CD4-positive, alpha-beta T cell (primary cell): Measurements from ENCODE around the gene TNS1. TPM values are rescaled to one million over a fixed set of nuclear protein-coding genes. Genes with fewer than 3 reads are reported as not detected.

ENCODE experiments used
- ATAC-seq: fragments of 200-7000 bp; cut with Tn5 transposase; one replicate; pipeline ENCODE4 v1.10.0; 2022; ENCODE audit warnings: mild to moderate bottlenecking; ENCODE audit not compliant: poor library complexity
- CTCF ChIA-PET: fragments of 350-600 bp; sonication (Branson Sonifier 250); formaldehyde crosslinking; loops from one replicate; lab custom pipeline; 2021; ENCODE audit warnings: antibody characterized with exemption, inconsistent platforms; lab: Charles Lee
- POLR2A ChIA-PET: fragments of 350-600 bp; sonication (Branson Sonifier 250); formaldehyde crosslinking; loops from one replicate; lab custom pipeline; 2021; ENCODE audit warnings: antibody characterized with exemption, inconsistent platforms; lab: Charles Lee
- DNase-seq, 14 experiments: peaks; one replicate each; pipeline ENCODE4 v3.0.0-alpha.2; 2013 to 2020; ENCODE audit warnings: mixed read lengths in 2 of 14
- H3K27ac ChIP-seq, 2 donors: one replicate each; pipeline versions ENCODE4 v1.5.1 to v1.7.0; 2013; ENCODE audit warnings: low read length in 2 of 2, low read depth in 1 of 2, mild to moderate bottlenecking in 1 of 2
- H3K27me3 ChIP-seq, 2 experiments: 1 replicate in 1 of 2; 2 replicates in 1 of 2; pipeline versions ENCODE4 v1.6.1 to v1.7.0; 2013; ENCODE audit warnings: low read length in 2 of 2, control low read depth in 1 of 2, mild to moderate bottlenecking in 1 of 2, moderate library complexity in 1 of 2; ENCODE audit not compliant: insufficient read depth in 2 of 2, control insufficient read depth in 1 of 2
- H3K36me3 ChIP-seq: one replicate; pipeline ENCODE4 v1.6.1; 2013; ENCODE audit warnings: low read length, control low read depth; ENCODE audit not compliant: insufficient read depth
- H3K4me1 ChIP-seq: one replicate; pipeline ENCODE4 v1.6.1; 2013; ENCODE audit warnings: low read length, control low read depth; ENCODE audit not compliant: insufficient read depth
- H3K4me3 ChIP-seq: one replicate; pipeline ENCODE4 v1.5.1; 2013; ENCODE audit warnings: mild to moderate bottlenecking, low read length, moderate library complexity
- H3K9me3 ChIP-seq, 2 experiments: 1 replicate in 1 of 2; 2 replicates in 1 of 2; pipeline versions ENCODE4 v1.6.1 to v1.7.0; 2013; ENCODE audit warnings: low read length in 2 of 2, mild to moderate bottlenecking in 2 of 2, control low read depth in 1 of 2, moderate library complexity in 1 of 2; ENCODE audit not compliant: control insufficient read depth in 1 of 2, insufficient read depth in 1 of 2
- H3K27ac Mint-ChIP-seq: one replicate; pipeline ENCODE4 v1.8.0; 2020; ENCODE audit warnings: mixed read lengths
- H3K27me3 Mint-ChIP-seq: one replicate; pipeline ENCODE4 v1.8.0; 2021; ENCODE audit warnings: mixed read lengths
- H3K36me3 Mint-ChIP-seq: one replicate; pipeline ENCODE4 v1.8.0; 2021; ENCODE audit warnings: low read depth, mixed read lengths
- H3K4me1 Mint-ChIP-seq: one replicate; pipeline ENCODE4 v1.8.0; 2021; ENCODE audit warnings: low read depth, mixed read lengths
- H3K4me3 Mint-ChIP-seq: one replicate; pipeline ENCODE4 v1.8.0; 2020; ENCODE audit warnings: mild to moderate bottlenecking, mixed read lengths
- H3K9me3 Mint-ChIP-seq: one replicate; pipeline ENCODE4 v1.8.0; 2020; ENCODE audit warnings: mixed read lengths
- CTCF ChIP-seq: fragments of 200-600 bp; IDR thresholded peaks from one replicate; pipeline ENCODE4 v1.8.0; 2022; ENCODE audit warnings: antibody characterized with exemption, mild to moderate bottlenecking
- intact Hi-C, 2 experiments: fragments of 100-400 bp; cut with DNase I in 1 of 2; cut with micrococcal nuclease in 1 of 2; formaldehyde crosslinking; loops; one replicate each; pipeline versions ENCODE4 v1.15.1 to v1.9.0; 2023 to 2025; cut with DNase I, micrococcal nuclease
- total RNA-seq, 174 experiments: library from RNA in 2 of 174; stranded (reverse) in 2 of 174; gene quantifications; one replicate each; pipeline ENCODE4 v1.2.3 and lab custom pipeline; 2021 to 2026

The TNS1 gene
- total RNA-seq, 2 experiments from 2014 or later, result 0.25 to 0.34 TPM

- H3K27ac Mint-ChIP-seq, result no peak overlapping the region
- no peak overlapping the region for H3K4me3 ChIP-seq
Observed at GRCh38 chr2:217911283-217912097, 91.3 kb downstream of the TNS1 start.

GRCh38 chr2:217910875-217911212 lies 92.0 kb downstream of the TNS1 start:
- TF ChIP-seq CTCF, result no peak
- Histone ChIP-seq H3K27me3 (peaks cover 0 to 8% of the 10 kb centered on the region in 2 experiments), H3K27ac (no peak overlapping the region), H3K4me3 (no peak overlapping the region), H3K9me3 (peaks cover 0 to 4% of the 10 kb centered on the region in 2 experiments), H3K4me1 (no peaks in the 10 kb centered on the region), H3K36me3 (no peaks in the 10 kb centered on the region)
- H3K4me1 Mint-ChIP-seq, result no peaks in the 10 kb centered on the region
- H3K4me3 Mint-ChIP-seq, result no peak overlapping the region
- intact Hi-C loops, result no loop called here
- ATAC-seq (no peak), DNase-seq (no peak)
- no peaks in the 10 kb centered on the region for H3K9me3 Mint-ChIP-seq
- ChIA-PET CTCF (no interaction called here), POLR2A (no interaction called here)
- H3K36me3 Mint-ChIP-seq, result no peaks in the 10 kb centered on the region
- H3K27ac Mint-ChIP-seq, result no peak overlapping the region
- H3K27me3 Mint-ChIP-seq, result peaks cover 29% of the 10 kb centered on the region

More at GRCh38 chr2:217911283-217912097, 91.3 kb downstream of the TNS1 start:
- H3K9me3 Mint-ChIP-seq, result no peaks in the 10 kb centered on the region
- DNase-seq, result no peak
- H3K4me1 Mint-ChIP-seq, result no peaks in the 10 kb centered on the region
- peaks cover 23% of the 10 kb centered on the region for H3K27me3 Mint-ChIP-seq
- no peaks in the 10 kb centered on the region for H3K36me3 ChIP-seq
- H3K4me3 Mint-ChIP-seq, result no peak overlapping the region
- intact Hi-C loops, result no loop called here
- peaks cover 0 to 6% of the 10 kb centered on the region in 2 experiments for H3K27me3 ChIP-seq
- H3K4me1 ChIP-seq, result no peaks in the 10 kb centered on the region
- no peak overlapping the region for H3K27ac ChIP-seq
- no peak for TF ChIP-seq CTCF
- POLR2A ChIA-PET, result no interaction called here
- ATAC-seq, result no peak
- H3K9me3 ChIP-seq, result peaks cover 0 to 4% of the 10 kb centered on the region in 2 experiments
- CTCF ChIA-PET, result no interaction called here
- H3K36me3 Mint-ChIP-seq, result no peaks in the 10 kb centered on the region

GRCh38 chr2:217909156-217909820 lies 93.5 kb downstream of the TNS1 start:
- Mint-ChIP-seq H3K9me3 (no peaks in the 10 kb centered on the region), H3K4me3 (no peak overlapping the region), H3K27me3 (peaks cover 31% of the 10 kb centered on the region), H3K4me1 (no peaks in the 10 kb centered on the region), H3K27ac (no peak overlapping the region), H3K36me3 (no peaks in the 10 kb centered on the region)
- Histone ChIP-seq H3K27ac (no peak overlapping the region), H3K36me3 (no peaks in the 10 kb centered on the region), H3K4me3 (no peak overlapping the region), H3K27me3 (peaks cover 2 to 19% of the 10 kb centered on the region in 2 experiments), H3K4me1 (no peaks in the 10 kb centered on the region), H3K9me3 (peaks cover 0 to 10% of the 10 kb centered on the region in 2 experiments)
- no peak for DNase-seq
- CTCF ChIA-PET, result no interaction called here
- intact Hi-C loops, result no loop called here
- no peak for ATAC-seq
- TF ChIP-seq CTCF, result no peak
- POLR2A ChIA-PET, result no interaction called here
